Motor neuron (in vitro differentiated cells): ENCODE results near the gene LTC4S. TPM values are rescaled to one million over a fixed set of nuclear protein-coding genes. Genes with fewer than 3 reads are reported as not detected.
A peak's percentile ranks its signal among the peaks of the same experiment; 100 is the strongest.
"Not testable (repeated sequence)": the region's sequence is repeated elsewhere in the genome, so short reads cannot be mapped to it uniquely, and the experiment has no call there.

Source experiments
- ATAC-seq, 8 experiments: fragments of 200-7000 bp; cut with Tn5 transposase; replicated peaks in 6 of 8; 2 replicates each; pipeline ENCODE4 v1.8.0; 2021; ENCODE audit warnings: mild to moderate bottlenecking in 8 of 8, moderate library complexity in 8 of 8
- H3K27ac ChIP-seq, 2 donors: fragments of 250-450 bp; sonication (Bioruptor Pico); 2 replicates each; pipeline ENCODE4 v1.9.0; 2021; ENCODE audit warnings: antibody characterized with exemption in 2 of 2, mild to moderate bottlenecking in 2 of 2, moderate library complexity in 1 of 2
- H3K4me1 ChIP-seq, 2 donors: fragments of 250-450 bp; sonication (Bioruptor Pico); replicated peaks in 1 of 2; 2 replicates each; pipeline ENCODE4 v1.6.1; 2021; ENCODE audit warnings: antibody characterized with exemption in 2 of 2, mild to moderate bottlenecking in 2 of 2, moderate library complexity in 1 of 2
- H3K4me3 ChIP-seq, 5 donors: fragments of 250-450 bp; sonication (Bioruptor Pico); 2 replicates each; pipeline ENCODE4 v1.9.0; 2021; ENCODE audit warnings: antibody characterized with exemption in 5 of 5, mild to moderate bottlenecking in 5 of 5, moderate library complexity in 4 of 5
- WGBS, 10 experiments: fragments of 450-650 bp; shearing (Covaris generic); methylation state at CpG; one replicate each; pipeline ENCODE4 v1.0.0; 2022; 5-methylcytosine and 5-hydroxymethylcytosine counted together
- in situ Hi-C, 9 experiments: fragments of 400-800 bp; cut with MboI; loops; one replicate each; pipeline ENCODE4 v1.15.0; 2021; ENCODE audit warnings: low sequenced_read_pairs in 9 of 9, low pct_unique_long_range_greater_than_20kb in 2 of 9; ENCODE audit not compliant: unreplicated experiment in 9 of 9
- total RNA-seq, 8 experiments: library from RNA; unstranded; fragments of 300-600 nt; gene quantifications; 2 replicates each; pipeline versions ENCODE4 v1.2.3 to v1.2.4, GENCODE V29; 2022

Gene LTC4S, protein sequence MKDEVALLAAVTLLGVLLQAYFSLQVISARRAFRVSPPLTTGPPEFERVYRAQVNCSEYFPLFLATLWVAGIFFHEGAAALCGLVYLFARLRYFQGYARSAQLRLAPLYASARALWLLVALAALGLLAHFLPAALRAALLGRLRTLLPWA
- 1 to 10 TPM in 3 of 8 experiments, under 1 TPM in 2, not detected in 3; 0.46 to 1.6 (median 1.2) TPM for total RNA-seq

DNA sequence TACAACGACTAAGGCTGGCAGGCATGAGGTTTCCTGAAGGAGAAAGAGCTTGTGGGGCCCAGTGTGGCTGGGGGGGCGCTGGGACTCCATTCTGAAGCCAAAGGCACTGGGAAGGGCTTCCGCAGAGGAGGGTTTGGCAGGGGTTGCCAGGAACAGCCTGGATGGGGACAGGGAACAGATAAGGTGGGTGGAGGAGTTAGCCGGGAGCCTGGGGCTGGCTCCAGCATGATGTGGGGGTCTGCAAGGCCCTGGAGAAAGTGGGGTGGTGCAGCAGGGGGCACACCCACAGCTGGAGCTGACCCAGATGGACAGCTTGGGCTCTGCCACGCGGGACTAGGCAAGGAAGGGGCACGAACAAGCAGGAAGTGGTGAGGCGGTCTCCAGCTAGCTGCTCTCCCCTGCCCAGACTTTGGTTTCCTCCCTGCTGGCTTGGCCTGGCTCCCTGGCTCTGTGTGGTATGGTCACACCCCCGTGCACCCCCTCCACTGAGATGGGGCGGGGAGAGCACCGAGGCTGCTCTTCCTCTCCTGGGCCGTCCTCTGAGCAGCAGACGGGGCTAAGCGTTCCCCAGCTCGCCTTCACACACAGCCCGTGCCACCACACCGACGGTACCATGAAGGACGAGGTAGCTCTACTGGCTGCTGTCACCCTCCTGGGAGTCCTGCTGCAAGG lies at the start of gene LTC4S:
LTC4S (plus strand) TSS at position 519 of the 672 bp plus-strand sequence; CDS start at position 614, 95 bp downstream.
- in situ Hi-C loops, result no loop called here
- peak in 2 of 8 experiments; percentile 5 to 8 for ATAC-seq
- peaks cover 3 to 5% of the 10 kb centered on the region in 2 donors for H3K4me1 ChIP-seq
- H3K4me3 ChIP-seq, result no peak within 1 kb of the TSS
- no peak within 1 kb of the TSS for H3K27ac ChIP-seq
- 40 to 80% (median 60%) methylated on average over 1 to 2 of the region's 19 CpGs; no CpG with 5 or more reads in 7 of the 10 experiments for WGBS, 10 experiments

DNA sequence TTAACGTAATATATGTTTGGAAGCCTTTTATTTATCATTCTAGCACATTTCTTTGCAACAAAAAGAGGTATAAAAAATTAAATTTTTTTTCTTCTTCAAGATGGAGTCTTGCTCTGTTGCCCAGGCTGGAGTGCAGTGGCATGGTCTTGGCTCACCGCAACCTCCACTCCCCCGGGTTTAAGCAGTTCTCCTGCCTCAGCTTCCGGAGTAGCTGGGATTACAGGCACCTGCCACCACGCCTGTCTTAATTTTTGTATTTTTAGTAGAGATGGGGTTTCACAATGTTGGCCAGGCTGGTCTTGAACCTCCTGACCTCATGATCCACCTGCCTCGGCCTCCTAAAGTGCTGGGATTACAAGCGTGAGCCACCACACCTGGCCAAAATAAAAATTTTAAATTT lies 49.7 kb upstream of the LTC4S start:
- H3K4me1 ChIP-seq, ATAC-seq, H3K27ac ChIP-seq, in situ Hi-C loops, H3K4me3 ChIP-seq: not testable (repeated sequence)
- WGBS, 10 experiments, result 56 to 100% (median 90%) methylated on average over 1 to 7 of the region's 7 CpGs

DNA sequence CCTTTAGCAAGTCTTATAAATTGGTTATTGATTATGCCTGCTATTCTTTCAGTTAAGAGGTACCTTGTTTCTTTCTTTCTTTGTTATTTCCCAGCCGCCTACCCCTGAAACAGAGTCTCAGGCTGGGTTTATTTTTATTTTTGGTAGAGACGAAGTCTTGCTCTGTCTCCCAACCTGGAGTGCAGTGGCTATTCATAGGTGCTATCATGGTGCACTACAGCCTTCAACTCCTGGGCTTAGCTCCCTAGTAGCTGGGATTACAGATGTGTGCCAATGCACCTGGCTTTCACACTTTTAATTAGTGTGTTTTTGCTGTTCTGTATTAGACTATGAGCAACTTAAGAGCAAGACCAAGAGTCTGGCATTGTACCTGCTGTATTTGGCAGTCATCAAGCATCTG lies 46.9 kb upstream of the LTC4S start:
- H3K27ac ChIP-seq, result no peak overlapping the region
- ATAC-seq, result no peak
- 80 to 100% (median 96%) methylated on average over 1 to 2 of the region's 2 CpGs; no CpG with 5 or more reads in 1 of the 10 experiments for WGBS, 10 experiments
- H3K4me1 ChIP-seq, result no peaks in the 10 kb centered on the region
- in situ Hi-C loops, result no loop called here
- H3K4me3 ChIP-seq, result no peak overlapping the region

DNA sequence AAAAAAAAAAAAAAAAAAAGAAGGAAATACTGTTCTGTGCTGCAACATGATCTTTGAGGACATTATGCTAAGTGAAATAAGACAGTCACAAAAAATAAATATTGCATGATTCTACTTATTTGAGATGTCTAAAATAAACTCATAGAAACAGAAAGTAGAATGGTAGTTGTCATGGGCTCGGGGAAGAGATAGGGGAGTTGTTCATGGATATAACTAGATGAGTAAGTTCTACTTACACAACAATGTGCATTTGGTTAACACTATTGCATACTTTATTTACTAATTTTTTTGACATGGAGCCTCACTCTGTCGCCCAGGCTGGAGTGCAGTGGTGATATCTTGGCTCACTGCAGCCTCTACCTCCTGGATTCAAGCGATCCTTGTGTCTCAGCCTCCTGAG lies 46.0 kb upstream of the LTC4S start:
- no peak overlapping the region for H3K27ac ChIP-seq
- peak in 2 of 8 experiments; percentile 56 to 57 for ATAC-seq
- in situ Hi-C loops, result no loop called here
- H3K4me3 ChIP-seq, result no peak overlapping the region
- no peaks in the 10 kb centered on the region for H3K4me1 ChIP-seq
- WGBS, 10 experiments, result 64 to 100% (median 96%) methylated on average over 1 to 2 of the region's 3 CpGs; no CpG with 5 or more reads in 1 of the 10 experiments

DNA sequence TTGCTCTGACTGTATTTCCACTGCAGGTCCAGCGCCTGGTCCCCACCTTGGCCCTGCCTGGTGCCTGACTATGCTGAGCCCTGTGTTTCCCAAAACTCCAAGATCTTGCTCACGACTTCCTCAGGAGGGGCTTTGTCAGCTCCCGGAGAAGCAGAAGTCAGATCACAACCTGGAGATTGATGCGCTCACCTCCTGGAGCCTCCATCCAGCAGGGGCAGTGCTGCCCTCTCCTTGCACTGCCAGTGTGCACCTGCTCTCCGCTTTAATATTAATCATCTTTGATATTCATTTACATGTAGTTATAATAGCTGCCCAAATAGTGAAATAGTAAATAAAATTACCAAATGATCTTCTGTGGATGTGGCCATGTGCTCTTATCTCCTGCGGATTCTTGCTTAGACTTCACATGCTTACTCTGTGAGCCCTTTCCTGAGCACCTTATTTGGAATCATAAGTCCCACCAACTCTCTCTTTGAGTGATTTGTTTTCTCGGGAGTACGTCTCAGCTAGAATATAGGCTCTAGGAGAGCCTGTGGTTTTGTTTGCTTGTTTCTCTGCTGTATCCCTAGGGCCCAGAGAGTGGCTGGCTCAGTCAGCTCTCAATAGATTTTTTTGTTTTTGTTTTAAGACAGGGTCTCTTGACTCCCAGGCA lies 43.8 kb upstream of the LTC4S start:
- no peak overlapping the region for H3K27ac ChIP-seq
- in situ Hi-C loops, result no loop called here
- 86 to 100% (median 94%) methylated on average over 1 to 8 of the region's 8 CpGs; no CpG with 5 or more reads in 2 of the 10 experiments for WGBS, 10 experiments
- ATAC-seq, result no peak
- no peak overlapping the region for H3K4me3 ChIP-seq
- H3K4me1 ChIP-seq, result peaks cover 0 to 6% of the 10 kb centered on the region in 2 donors

DNA sequence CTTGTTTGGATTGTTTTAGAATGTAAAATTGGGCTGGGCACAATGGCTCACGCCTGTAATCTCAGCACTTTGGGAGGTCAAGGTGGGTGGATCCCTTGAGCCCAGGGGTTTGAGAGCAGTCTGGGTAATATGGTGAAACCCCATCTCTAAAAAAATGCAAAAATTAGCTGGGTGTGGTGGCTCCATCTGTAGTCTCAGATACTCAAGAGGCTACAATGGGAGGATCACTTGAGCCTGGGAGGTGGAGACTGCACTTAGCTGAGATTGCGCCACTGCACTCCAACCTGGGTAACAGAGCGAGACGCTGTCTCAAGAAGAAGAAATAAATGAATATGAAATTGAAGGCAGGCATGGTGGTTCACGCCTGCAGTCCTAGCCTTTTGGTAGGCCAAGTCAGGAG lies 39.8 kb upstream of the LTC4S start:
- WGBS, 10 experiments, result 71 to 97% (median 91%) methylated on average over 1 to 4 of the region's 5 CpGs; no CpG with 5 or more reads in 6 of the 10 experiments
- no peak overlapping the region for H3K27ac ChIP-seq
- peak in 3 of 8 experiments; percentile 32 to 98 (median 81) for ATAC-seq
- no peak overlapping the region for H3K4me3 ChIP-seq
- peaks cover 2 to 6% of the 10 kb centered on the region in 2 donors for H3K4me1 ChIP-seq
- in situ Hi-C loops, result no loop called here

DNA sequence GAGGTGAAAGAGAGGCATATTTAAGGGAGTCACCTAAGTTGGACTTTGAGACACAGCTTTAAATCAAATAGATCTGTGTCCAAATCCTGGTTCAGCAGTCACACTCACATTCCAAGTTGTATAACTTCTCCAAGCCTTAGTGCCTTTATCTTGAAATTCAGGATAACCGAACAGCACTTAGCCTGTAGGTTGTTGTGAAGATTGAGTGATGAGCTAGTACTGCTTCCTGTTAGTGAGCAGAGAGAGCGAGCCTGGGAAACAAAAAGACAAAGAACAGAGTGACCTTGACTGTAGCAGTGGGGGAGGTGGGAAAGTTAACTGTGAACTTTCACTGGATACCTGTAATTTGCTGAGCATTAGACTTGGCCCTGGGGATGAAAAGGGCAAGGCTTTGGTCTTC lies 38.8 kb upstream of the LTC4S start:
- H3K4me1 ChIP-seq, result peaks cover 2 to 6% of the 10 kb centered on the region in 2 donors
- ATAC-seq, result peak in 1 of 8 experiments; percentile 18
- no peak overlapping the region for H3K4me3 ChIP-seq
- H3K27ac ChIP-seq, result no peak overlapping the region
- WGBS, 10 experiments, result 50 to 100% (median 83%) methylated on average over 1 to 2 of the region's 2 CpGs
- in situ Hi-C loops, result no loop called here

DNA sequence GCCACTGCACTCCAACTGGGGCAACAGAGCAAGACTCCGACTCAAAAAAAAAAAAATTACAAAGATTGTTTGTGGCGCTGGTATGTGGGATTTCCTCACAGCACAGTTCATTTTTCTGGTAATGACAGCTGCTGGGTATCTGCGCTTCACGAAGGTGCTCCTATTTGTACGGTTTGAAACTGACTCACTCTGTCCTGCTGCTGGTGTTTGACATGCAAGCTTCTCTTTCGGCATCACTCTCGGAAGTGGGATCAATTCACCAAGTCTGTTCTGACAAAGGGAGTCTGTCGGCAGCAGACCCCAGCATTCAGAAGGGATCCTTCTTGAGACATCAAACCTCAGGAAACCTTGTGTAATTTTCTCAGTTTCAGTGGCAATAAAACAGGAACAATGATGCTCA lies 34.8 kb upstream of the LTC4S start:
- no peak overlapping the region for H3K27ac ChIP-seq

DNA sequence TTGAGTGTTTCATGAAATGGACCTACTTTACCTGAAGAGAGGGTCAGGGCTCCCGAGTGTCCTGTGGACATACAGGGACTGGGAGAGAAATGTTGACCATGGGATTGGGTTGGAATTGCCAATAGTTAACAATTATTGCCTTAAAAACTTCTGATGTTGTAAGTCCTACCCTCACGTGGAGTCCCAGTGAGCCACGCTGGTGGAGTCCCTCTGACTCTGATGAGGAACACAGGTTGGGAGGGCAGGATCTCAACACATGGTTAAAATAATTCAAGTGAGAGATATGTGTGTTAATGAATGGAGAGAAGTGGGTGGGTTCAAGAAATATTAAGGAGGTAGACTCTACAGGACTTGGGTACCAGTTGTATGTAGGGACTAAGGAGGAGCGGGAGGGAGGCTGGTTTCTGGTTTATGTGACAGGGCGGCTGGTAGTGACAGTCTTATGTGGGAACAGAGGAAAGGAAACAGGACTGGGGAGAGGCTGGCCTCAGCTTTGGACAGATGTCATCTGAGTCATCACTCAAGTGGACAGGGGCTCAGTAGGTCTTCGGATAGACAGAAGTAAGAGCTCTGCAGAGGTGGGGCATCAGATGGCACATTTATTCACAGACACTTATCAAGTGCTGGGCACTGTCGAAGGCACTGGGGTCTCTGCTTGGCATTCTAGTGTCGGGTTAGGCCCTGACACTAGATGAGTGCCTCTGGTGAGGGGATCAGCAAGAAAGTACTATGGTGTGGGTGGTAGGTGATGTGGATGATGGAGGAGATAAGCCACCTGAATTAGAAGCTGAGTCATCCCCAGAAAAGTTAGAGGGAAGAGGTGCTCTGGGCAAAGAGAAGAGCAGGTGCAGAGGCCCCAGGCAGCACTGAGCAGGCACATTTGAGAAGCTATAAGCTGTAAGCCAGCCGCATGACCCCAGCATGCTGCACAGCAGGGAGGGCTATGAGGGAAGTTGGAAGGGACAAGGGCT lies 33.9 kb upstream of the LTC4S start:
- Histone ChIP-seq H3K27ac (no peak overlapping the region), H3K4me1 (peaks cover 22 to 27% of the 10 kb centered on the region in 2 donors), H3K4me3 (no peak overlapping the region)
- in situ Hi-C loops, result no loop called here
- 83 to 100% (median 95%) methylated on average over 1 to 6 of the region's 9 CpGs; no CpG with 5 or more reads in 1 of the 10 experiments for WGBS, 10 experiments
- ATAC-seq, result no peak

More for the DNA sequence above, 34.8 kb upstream of the LTC4S start:
- Histone ChIP-seq H3K4me3 (no peak overlapping the region), H3K4me1 (peaks cover 27 to 28% of the 10 kb centered on the region in 2 donors)
- in situ Hi-C loops, result no loop called here
- no peak for ATAC-seq
- WGBS, 10 experiments, result 83 to 100% (median 92%) methylated on average over 1 to 7 of the region's 8 CpGs; no CpG with 5 or more reads in 3 of the 10 experiments

DNA sequence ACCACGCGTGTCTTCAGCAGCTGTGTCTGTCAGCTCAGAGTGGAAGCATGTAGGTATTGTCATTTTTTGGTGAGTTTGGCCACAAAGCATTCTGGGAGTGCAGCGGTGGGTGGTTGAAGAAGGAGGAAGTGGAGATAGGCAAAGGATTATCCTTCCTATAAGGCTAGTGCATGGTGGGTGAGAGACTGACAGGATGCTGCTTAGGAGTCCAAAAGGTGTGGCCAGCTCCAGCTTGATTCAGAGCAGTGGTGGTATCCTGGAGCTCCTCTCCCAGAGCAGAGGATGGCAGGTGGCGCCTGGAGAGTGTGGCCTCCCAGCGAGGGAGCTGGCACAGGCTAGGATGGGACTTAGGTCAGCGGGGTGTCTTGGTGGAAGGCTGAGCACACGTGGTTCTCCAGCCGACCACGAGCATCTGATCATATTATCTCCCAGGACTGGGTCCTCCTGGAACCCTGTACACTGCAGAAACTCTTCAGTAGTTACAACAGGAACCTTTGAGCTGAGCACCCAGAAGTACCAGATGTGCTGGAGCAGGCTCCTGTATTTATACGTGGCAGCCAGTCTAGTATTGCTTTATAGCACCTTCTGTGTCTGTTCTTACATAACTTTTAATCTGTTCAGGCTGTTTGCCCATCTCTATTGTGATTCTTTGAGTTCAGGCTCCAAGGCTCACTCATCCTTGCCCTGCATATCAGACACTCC lies 31.6 kb upstream of the LTC4S start:
- Histone ChIP-seq H3K4me3 (no peak overlapping the region), H3K4me1 (peaks cover 25% of the 10 kb centered on the region in 2 donors), H3K27ac (peak overlapping the region in 1 of 2 donors; percentile 17)
- WGBS, 10 experiments, result 12 to 86% (median 66%) methylated on average over 2 to 5 of the region's 10 CpGs
- peak; percentile 4 to 42 (median 24) for ATAC-seq
- in situ Hi-C loops, result no loop called here

DNA sequence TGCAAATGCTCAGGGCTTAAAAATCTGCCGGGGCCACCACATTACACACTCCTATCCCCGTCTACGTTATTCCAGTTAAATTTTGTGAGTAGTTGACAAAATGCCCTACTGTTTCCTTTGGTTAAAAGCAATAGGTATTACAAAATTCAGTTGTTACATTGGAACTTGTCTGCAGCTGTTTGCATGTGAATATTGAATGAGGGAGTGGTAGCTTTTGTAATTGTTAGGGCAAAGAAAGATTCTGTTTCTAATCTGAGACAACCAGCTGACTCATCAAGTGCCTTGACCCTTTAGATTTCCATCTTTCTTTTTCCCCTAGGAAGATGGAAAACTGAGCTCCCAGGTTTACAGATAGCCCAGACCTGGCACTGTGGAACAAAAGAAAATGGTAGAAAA lies 31.0 kb upstream of the LTC4S start:
- no peak overlapping the region for H3K4me3 ChIP-seq

More for the DNA sequence above, 31.0 kb upstream of the LTC4S start:
- ATAC-seq, result peak; percentile 30 to 59 (median 43)
- peaks cover 25% of the 10 kb centered on the region in 2 donors for H3K4me1 ChIP-seq
- 0 to 80% (median 17%) methylated on average over 1 to 3 of the region's 3 CpGs; no CpG with 5 or more reads in 2 of the 10 experiments for WGBS, 10 experiments
- in situ Hi-C loops, result no loop called here
- no peak overlapping the region for H3K27ac ChIP-seq
